H1 (cell line): ENCODE measurements around the gene CHPF. TPM values are rescaled to one million over a fixed set of nuclear protein-coding genes. Genes with fewer than 3 reads are reported as not detected.

Experiments
- CTCF ChIA-PET: fragments of 300-600 bp; sonication (Branson Sonifier 250); formaldehyde crosslinking; loops from one replicate; lab custom pipeline; 2021; ENCODE audit not compliant: partially characterized antibody; lab: Charles Lee
- POLR2A ChIA-PET: fragments of 300-600 bp; sonication (Branson Sonifier 250); formaldehyde crosslinking; loops from one replicate; lab custom pipeline; 2021; ENCODE audit warnings: inconsistent platforms; ENCODE audit not compliant: partially characterized antibody; lab: Charles Lee
- DNase-seq, 2 experiments: peaks; one replicate each; pipeline versions ENCODE4 v3.0.0 to v3.0.0-alpha.2; 2010 to 2022; ENCODE audit warnings: low spot score in 2 of 2, low read depth in 1 of 2, mixed read lengths in 1 of 2
- FAIRE-seq: peaks from 2 replicates; lab custom pipeline; 2011; peaks lifted over from hg19 to GRCh38; lab: Jason Lieb, UNC
- H2AFZ ChIP-seq: 2 replicates; pipeline ENCODE4 v1.8.1; 2012; ENCODE audit warnings: low read length, inconsistent platforms
- H2AK5ac ChIP-seq: 2 replicates; pipeline ENCODE4 v1.6.1; 2013; ENCODE audit warnings: low read depth, low read length
- H2BK120ac ChIP-seq: replicated peaks from 2 replicates; pipeline ENCODE3; 2013; ENCODE audit warnings: low read depth, low read length, inconsistent platforms
- H2BK12ac ChIP-seq: 2 replicates; pipeline ENCODE4 v1.6.1; 2013; ENCODE audit warnings: low read depth, low read length
- H2BK15ac ChIP-seq: 2 replicates; pipeline ENCODE4 v1.6.1; 2013; ENCODE audit warnings: low read length
- H2BK20ac ChIP-seq: 2 replicates; pipeline ENCODE4 v1.6.1; 2013; ENCODE audit warnings: low read length
- H2BK5ac ChIP-seq: 2 replicates; pipeline ENCODE4 v1.6.1; 2013; ENCODE audit warnings: low read depth, low read length
- H3K14ac ChIP-seq: 2 replicates; pipeline ENCODE4 v1.6.1; 2013; ENCODE audit warnings: inconsistent platforms; ENCODE audit not compliant: insufficient read length
- H3K18ac ChIP-seq: 2 replicates; pipeline ENCODE4 v1.6.1; 2013; ENCODE audit warnings: low read length; ENCODE audit errors: extremely low read depth
- H3K23ac ChIP-seq: 2 replicates; pipeline ENCODE4 v1.6.1; 2013; ENCODE audit warnings: inconsistent platforms; ENCODE audit not compliant: insufficient read length
- H3K23me2 ChIP-seq: 2 replicates; pipeline ENCODE4 v1.6.1; 2013; ENCODE audit warnings: low read depth, low read length
- H3K27ac ChIP-seq: 2 replicates; pipeline ENCODE4 v1.6.1; 2011; ENCODE audit warnings: low read depth, low read length, inconsistent platforms
- H3K27me3 ChIP-seq, 4 experiments: replicated peaks in 1 of 4; 1 replicate in 1 of 4; 2 replicates in 3 of 4; pipeline versions ENCODE4 v1.6.1 to v1.8.1; 2011 to 2013; ENCODE audit warnings: low read length in 3 of 4, mild to moderate bottlenecking in 3 of 4, inconsistent platforms in 2 of 4, mixed read lengths in 2 of 4, moderate library complexity in 1 of 4; ENCODE audit not compliant: control insufficient read depth in 3 of 4, insufficient read depth in 3 of 4; ENCODE audit errors: extremely low read depth in 1 of 4
- H3K36me3 ChIP-seq, 4 experiments: 2 replicates each; pipeline versions ENCODE4 v1.6.1 to v1.8.1; 2011 to 2013; ENCODE audit warnings: mild to moderate bottlenecking in 4 of 4, low read length in 3 of 4, moderate library complexity in 2 of 4, control low read depth in 1 of 4, inconsistent platforms in 1 of 4; ENCODE audit not compliant: insufficient read depth in 4 of 4, control insufficient read depth in 2 of 4
- H3K4ac ChIP-seq: replicated peaks from 2 replicates; pipeline ENCODE3; 2013; ENCODE audit warnings: low read length, low read depth, mixed read lengths, inconsistent platforms; ENCODE audit not compliant: insufficient read length
- H3K4me1 ChIP-seq, 4 experiments: replicated peaks in 1 of 4; 1 replicate in 1 of 4; 2 replicates in 3 of 4; pipeline versions ENCODE4 v1.6.1 to v1.8.1; 2011 to 2013; ENCODE audit warnings: low read length in 3 of 4, inconsistent platforms in 2 of 4, mixed read lengths in 1 of 4; ENCODE audit not compliant: insufficient read depth in 4 of 4, control insufficient read depth in 3 of 4
- H3K4me2 ChIP-seq, 2 experiments: 2 replicates each; pipeline versions ENCODE4 v1.6.1 to v1.8.1; 2011 to 2013; ENCODE audit warnings: low read depth in 2 of 2, low read length in 2 of 2, control low read depth in 1 of 2, inconsistent platforms in 1 of 2, mild to moderate bottlenecking in 1 of 2; ENCODE audit not compliant: insufficient read depth in 1 of 2
- H3K4me3 ChIP-seq, 4 experiments: fragments of 200-600, 300-600 bp in 1 of 4; sonication (generic), shearing (Covaris generic), sonication (Bioruptor Twin) in 1 of 4; 2 replicates each; pipeline versions ENCODE4 v1.5.1 to v1.8.1; 2011 to 2016; ENCODE audit warnings: low read length in 4 of 4, low read depth in 3 of 4, control low read depth in 2 of 4, inconsistent platforms in 2 of 4, mild to moderate bottlenecking in 2 of 4, mixed read lengths in 1 of 4, moderate library complexity in 1 of 4; ENCODE audit not compliant: insufficient read depth in 2 of 4; ENCODE audit errors: extremely low read depth in 1 of 4
- H3K56ac ChIP-seq: replicated peaks from 2 replicates; pipeline ENCODE3; 2013; ENCODE audit warnings: low read depth, mild to moderate bottlenecking, mixed read lengths, low read length, inconsistent platforms; ENCODE audit not compliant: insufficient read length
- H3K79me1 ChIP-seq: 2 replicates; pipeline ENCODE4 v1.6.1; 2013; ENCODE audit warnings: low read depth, low read length, control low read depth
- H3K79me2 ChIP-seq, 2 experiments: 2 replicates each; pipeline versions ENCODE4 v1.6.1 to v1.8.1; 2012 to 2013; ENCODE audit warnings: low read length in 2 of 2, mild to moderate bottlenecking in 2 of 2, inconsistent platforms in 1 of 2; ENCODE audit not compliant: insufficient read depth in 2 of 2, control insufficient read depth in 1 of 2
- H3K9ac ChIP-seq, 4 experiments: replicated peaks in 1 of 4; 1 replicate in 1 of 4; 2 replicates in 3 of 4; pipeline versions ENCODE4 v1.6.1 to v1.8.1; 2011 to 2013; ENCODE audit warnings: low read depth in 3 of 4, low read length in 3 of 4, control low read depth in 2 of 4, mild to moderate bottlenecking in 2 of 4, moderate library complexity in 2 of 4, inconsistent platforms in 1 of 4; ENCODE audit errors: extremely low read depth in 1 of 4
- H3K9me3 ChIP-seq, 2 experiments: 2 replicates each; pipeline versions ENCODE4 v1.6.1 to v1.8.1; 2012 to 2013; ENCODE audit warnings: mild to moderate bottlenecking in 2 of 2, moderate library complexity in 2 of 2, control low read depth in 1 of 2, inconsistent platforms in 1 of 2, low read depth in 1 of 2, low read length in 1 of 2, mixed read lengths in 1 of 2; ENCODE audit not compliant: insufficient read depth in 2 of 2
- H4K20me1 ChIP-seq, 2 experiments: replicated peaks in 1 of 2; 2 replicates each; pipeline versions ENCODE3 to v1.8.1; 2011 to 2013; ENCODE audit warnings: inconsistent platforms in 2 of 2, low read length in 2 of 2, mild to moderate bottlenecking in 1 of 2; ENCODE audit not compliant: insufficient read depth in 2 of 2, control insufficient read depth in 1 of 2
- H4K5ac ChIP-seq: 2 replicates; pipeline ENCODE4 v1.6.1; 2013; ENCODE audit warnings: low read length, low read depth, mixed read lengths, inconsistent platforms; ENCODE audit not compliant: insufficient read length
- H4K8ac ChIP-seq: 2 replicates; pipeline ENCODE4 v1.8.0; 2013; ENCODE audit warnings: mild to moderate bottlenecking, moderate library complexity, low read length, inconsistent platforms; ENCODE audit not compliant: insufficient read depth; ENCODE audit errors: extremely low read depth
- H4K91ac ChIP-seq: replicated peaks from 2 replicates; pipeline ENCODE3; 2013; ENCODE audit warnings: low read length, mixed read lengths, inconsistent platforms; ENCODE audit not compliant: insufficient read length
- ASH2L ChIP-seq: fragments of 200-600, 300-600 bp; sonication (generic); IDR thresholded peaks from one replicate; pipeline ENCODE4 v1.7.1; 2017; ENCODE audit warnings: low read length
- CHD1 ChIP-seq: IDR thresholded peaks from 2 replicates; pipeline ENCODE4 v1.6.1; 2012; ENCODE audit warnings: low read depth, low read length, improper control_type of control experiment
- CTBP2 ChIP-seq: IDR thresholded peaks from 2 replicates; pipeline ENCODE4 v1.7.0; 2011; ENCODE audit warnings: borderline replicate concordance, mild to moderate bottlenecking, moderate library complexity, mixed read lengths, low read length; ENCODE audit not compliant: insufficient read depth, insufficient read length
- EP300 ChIP-seq, 2 experiments: IDR thresholded peaks; 1 replicate in 1 of 2; 2 replicates in 1 of 2; pipeline ENCODE4 v1.6.1; 2011 to 2012; ENCODE audit warnings: low read depth in 2 of 2, low read length in 2 of 2, mild to moderate bottlenecking in 2 of 2, borderline replicate concordance in 1 of 2, inconsistent platforms in 1 of 2, moderate library complexity in 1 of 2
- JUND ChIP-seq: IDR thresholded peaks from 2 replicates; pipeline ENCODE4 v1.6.1; 2011; ENCODE audit warnings: mild to moderate bottlenecking, improper control_type of control experiment, low read length
- NRF1 ChIP-seq: IDR thresholded peaks from 2 replicates; pipeline ENCODE4 v1.6.1; 2011; ENCODE audit warnings: mild to moderate bottlenecking, low read depth, low read length, improper control_type of control experiment
- POLR2AphosphoS5 ChIP-seq: IDR thresholded peaks from 2 replicates; pipeline ENCODE4 v1.6.1; 2011; ENCODE audit warnings: low read depth, low read length
- RXRA ChIP-seq: IDR thresholded peaks from 2 replicates; pipeline ENCODE4 v1.6.1; 2011; ENCODE audit warnings: low read depth, mild to moderate bottlenecking, low read length, moderate library complexity; ENCODE audit not compliant: insufficient read depth
- SP4 ChIP-seq: IDR thresholded peaks from 2 replicates; pipeline ENCODE4 v1.6.1; 2012; ENCODE audit warnings: low read length, inconsistent platforms
- TBP ChIP-seq: IDR thresholded peaks from 2 replicates; pipeline ENCODE4 v1.6.1; 2011; ENCODE audit warnings: low read depth, low read length, improper control_type of control experiment
- TEAD4 ChIP-seq: IDR thresholded peaks from 2 replicates; pipeline ENCODE4 v1.6.1; 2012; ENCODE audit warnings: low read depth, low read length, inconsistent platforms, mixed read lengths
- WGBS, 2 experiments: shearing (Covaris generic) in 1 of 2; methylation state at CpG; one replicate each; pipeline versions ENCODE4 v1.1.6 to v1.1.7; 2013 to 2015; ENCODE audit warnings: low lambda C conversion rate in 2 of 2, mixed read lengths in 2 of 2, inconsistent platforms in 1 of 2, low coverage in 1 of 2, missing lambda C conversion rate in 1 of 2; ENCODE audit not compliant: insufficient replicate concordance in 2 of 2, insufficient coverage in 1 of 2, insufficient read length in 1 of 2; ENCODE audit errors: extremely low coverage in 1 of 2, missing lambda C conversion rate in 1 of 2; 5-methylcytosine and 5-hydroxymethylcytosine counted together
- polyA plus RNA-seq, 7 experiments: library from polyadenylated mRNA; depleted of rRNA in 3 of 7; stranded (reverse) in 5 of 7; unstranded in 2 of 7; fragments of >200 nt in 5 of 7; fragments of 200-250 nt in 2 of 7; gene quantifications; 1 replicate in 5 of 7; 2 replicates in 1 of 7; 4 replicates in 1 of 7; pipeline versions ENCODE4 v1.2.1 to v1.2.3, GENCODE V29; 2011 to 2013; ENCODE audit warnings: missing spikeins in 2 of 7, mixed read lengths in 2 of 7
- total RNA-seq: library from RNA; stranded (reverse); fragmentation: NEBNext Ultra II Directional; extraction: Animal tissue kit (Norgen Biotek cat#: 25700); gene quantifications from 2 replicates; pipeline ENCODE4 v1.2.1, GENCODE V29; 2021

CHPF gene
- total and polyA plus RNA-seq, 2 of the 8 experiments (the other 6 are each of a cell fraction or from before 2014, with no cell fraction given) = 62.9 to 67.3 TPM

DNA sequence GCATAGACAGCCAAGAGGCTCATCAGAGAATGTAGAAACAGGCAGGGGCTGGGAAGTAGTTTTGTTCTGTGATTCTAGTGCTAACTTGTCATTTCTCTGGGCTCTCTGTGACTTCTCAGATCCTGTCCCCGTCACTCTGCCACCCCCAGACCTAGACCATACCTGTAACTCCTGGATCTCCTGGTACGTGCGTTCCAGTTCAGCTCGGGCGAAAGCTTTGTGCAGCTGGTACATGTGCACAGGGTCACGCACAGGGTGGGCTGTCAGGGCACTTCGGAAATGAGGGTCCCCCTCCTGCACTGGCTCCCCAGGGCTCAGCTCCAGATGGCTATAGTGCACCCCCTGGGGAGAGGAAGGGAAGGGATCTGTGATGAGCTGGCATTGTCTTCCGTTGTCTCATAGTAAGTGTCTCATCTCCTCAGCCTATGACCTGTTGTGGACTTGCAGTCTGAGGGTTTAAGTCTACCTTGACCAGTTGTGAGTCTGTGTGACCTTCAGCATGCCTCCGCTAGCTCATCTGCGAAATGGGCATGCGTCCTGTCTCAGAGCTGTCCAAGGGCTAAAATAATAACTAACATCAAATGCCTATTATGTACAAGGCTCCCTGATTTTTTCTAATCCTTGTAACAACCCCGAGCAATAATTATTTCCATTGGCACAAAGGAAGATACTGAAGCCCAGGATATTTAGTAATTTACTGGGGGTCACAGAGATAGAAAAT lies 2.7 kb downstream of the CHPF start:
- Histone ChIP-seq H3K27ac (no peak overlapping the region), H2AFZ (no peak overlapping the region), H2BK20ac (no peak overlapping the region), H3K23me2 (peaks cover 11% of the 10 kb centered on the region; the same call in 1 of the 2 replicates), H2BK15ac (no peak overlapping the region), H2BK120ac (no peak overlapping the region), H3K23ac (no peak overlapping the region), H4K8ac (peak overlapping the region; percentile 12), H3K4me3 (no peak overlapping the region), H3K14ac (no peak overlapping the region), H3K56ac (no peak overlapping the region), H3K9me3 (no peaks in the 10 kb centered on the region), H3K4ac (no peak overlapping the region), H4K91ac (no peak overlapping the region), H3K79me2 (peaks cover 0 to 6% of the 10 kb centered on the region in 2 experiments; a peak in 1 of 4 replicates), H3K4me1 (peaks cover 5 to 28% (median 19%) of the 10 kb centered on the region in 4 experiments), H4K20me1 (peaks cover 11 to 15% of the 10 kb centered on the region in 2 experiments), H2BK5ac (no peak overlapping the region), H2BK12ac (no peak overlapping the region), H3K27me3 (peaks cover 0 to 4% (median 0%) of the 10 kb centered on the region in 4 experiments; a peak in 2 of 7 replicates), H3K36me3 (peaks cover 4 to 22% (median 12%) of the 10 kb centered on the region in 4 experiments; a peak in 6 of 8 replicates), H3K79me1 (peaks cover 4% of the 10 kb centered on the region; the same call in 1 of the 2 replicates), H3K4me2 (no peak overlapping the region; a peak in 1 of 4 replicates), H4K5ac (no peak overlapping the region), H3K18ac (no peak overlapping the region), H2AK5ac (no peak overlapping the region), H3K9ac (no peak overlapping the region)
- 91% methylated on average over 12 of the region's 12 CpGs; no CpG with 5 or more reads in 1 of the 2 experiments for WGBS, 2 experiments
- no peak for TF ChIP-seq POLR2AphosphoS5
- TF ChIP-seq TBP = no peak
- TF ChIP-seq RXRA = no peak
- TF ChIP-seq CHD1 = no peak
- TF ChIP-seq NRF1 = no peak
- no peak for TF ChIP-seq EP300 (IDR thresholded peaks at IDR 0.05; ENCODE audit: borderline replicate concordance in 1 of 2, low read depth in 2 of 2, low read length in 2 of 2)
- no peak for TF ChIP-seq ASH2L
- no peak for TF ChIP-seq TEAD4
- no peak for TF ChIP-seq CTBP2
- no peak for TF ChIP-seq SP4
- TF ChIP-seq JUND = no peak
- CTCF ChIA-PET = interaction anchor here (0.6 to 113.1 kb wide), 47 partner anchors 7 to 483 kb away, joined by 3 to 7248 read pairs (median 6); partner anchors contain the start of genes ASIC4, DES, GLB1L and GMPPA
- FAIRE-seq = peak; percentile 7
- no peak for DNase-seq
- POLR2A ChIA-PET = interaction anchor here (0.8 to 5.4 kb wide), 10 partner anchors 9 to 56 kb away, joined by 3 to 23 read pairs (median 6); partner anchors contain the start of genes INHA, OBSL1 and STK11IP
